HG02763 (cell line): Measurements from ENCODE around the gene MEG3.

ENCODE experiments used
- ATAC-seq: cut with Tn5 transposase; IDR thresholded peaks from one replicate; pipeline ENCODE4 v1.9.1; 2021; ENCODE audit warnings: mild to moderate bottlenecking, moderate library complexity; ENCODE audit not compliant: unreplicated experiment

MEG3 gene

DNA sequence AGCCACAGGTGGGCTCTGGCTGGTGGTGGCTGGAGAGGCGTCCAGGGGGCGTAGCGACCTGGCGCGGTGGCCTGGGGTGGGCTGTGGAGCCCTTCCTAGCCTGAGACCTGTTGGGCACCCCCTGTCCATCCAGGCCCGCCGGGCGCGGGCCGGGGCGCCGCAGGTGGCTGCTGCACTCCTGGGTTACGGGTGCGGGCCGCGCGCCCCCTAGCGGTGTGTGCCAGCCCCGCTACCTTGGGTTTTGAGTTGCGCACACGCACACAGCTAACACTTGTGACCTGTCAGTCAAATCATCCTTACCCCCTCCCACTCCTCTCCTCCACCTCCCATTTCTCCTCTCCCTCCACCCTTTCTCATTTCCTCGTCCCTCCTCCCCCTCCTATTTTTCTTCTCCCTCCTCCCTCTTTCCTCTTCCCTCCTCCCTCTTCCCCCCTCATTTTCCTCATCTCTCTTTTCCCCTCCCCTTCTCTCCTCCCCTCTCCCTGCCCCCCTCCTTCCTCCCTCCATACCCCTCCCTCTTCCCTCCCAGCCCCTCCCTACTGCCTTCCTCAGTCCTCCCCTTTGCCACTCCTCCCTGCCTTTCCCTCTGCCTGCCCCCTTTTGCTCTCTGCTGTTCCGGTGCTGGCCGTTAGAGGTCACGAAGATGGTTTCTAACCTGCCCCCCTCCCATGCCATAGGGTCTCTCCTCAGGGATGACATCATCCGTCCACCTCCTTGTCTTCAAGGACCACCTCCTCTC is 2.3 kb downstream of the MEG3 start:
- ATAC-seq: no peak

DNA sequence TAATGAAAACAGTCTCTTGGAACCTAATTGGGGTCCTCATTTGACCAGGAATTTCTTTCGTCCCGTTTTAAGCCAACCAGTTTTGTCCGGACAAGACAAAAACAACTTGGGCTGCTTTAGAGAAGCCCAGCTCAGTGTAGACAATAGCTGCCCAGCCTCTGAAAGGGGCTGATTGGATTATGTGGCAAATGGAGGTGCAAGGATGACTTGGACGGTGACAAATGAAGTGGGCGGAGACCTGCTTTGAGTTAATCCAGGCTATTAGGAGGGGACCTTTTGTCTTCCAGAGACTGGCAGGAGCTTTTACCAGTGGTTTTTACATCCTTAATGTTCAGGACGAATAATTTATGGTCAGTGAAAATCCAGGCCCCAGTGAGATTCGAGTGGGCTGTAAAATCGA is 4.8 kb downstream of the MEG3 start:
- ATAC-seq: no peak

DNA sequence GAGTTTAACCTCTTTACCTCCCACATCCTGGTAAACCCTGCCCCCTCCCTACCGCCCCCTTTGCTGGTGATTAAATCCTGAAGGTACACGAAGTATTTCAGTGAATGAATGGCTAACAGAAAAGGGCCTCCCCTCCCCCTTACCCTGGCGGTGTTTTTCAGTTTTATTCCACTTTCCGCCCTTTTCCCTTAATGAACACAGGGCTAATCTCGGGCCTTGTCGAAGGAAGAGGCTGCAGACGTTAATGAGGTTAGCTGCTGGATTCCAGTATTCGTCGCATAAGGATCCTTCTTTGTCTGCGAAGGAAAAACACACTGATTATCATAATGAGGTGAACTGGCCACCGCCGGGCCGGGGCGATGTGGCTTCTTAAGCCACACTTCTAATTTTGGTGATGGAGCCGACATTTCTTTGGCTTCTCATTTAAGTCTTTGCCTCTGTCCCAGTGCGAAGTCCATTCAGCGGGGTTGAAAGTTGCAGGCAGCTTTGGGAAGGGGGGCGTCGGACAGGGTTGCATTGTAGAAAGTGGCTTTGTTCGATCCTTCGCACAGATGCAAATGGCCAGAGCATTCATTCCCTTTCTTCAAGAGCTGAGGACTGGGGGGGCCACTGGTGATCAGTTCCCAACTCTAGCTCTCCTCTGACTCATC is 6.5 kb downstream of the MEG3 start:
- no peak for ATAC-seq

DNA sequence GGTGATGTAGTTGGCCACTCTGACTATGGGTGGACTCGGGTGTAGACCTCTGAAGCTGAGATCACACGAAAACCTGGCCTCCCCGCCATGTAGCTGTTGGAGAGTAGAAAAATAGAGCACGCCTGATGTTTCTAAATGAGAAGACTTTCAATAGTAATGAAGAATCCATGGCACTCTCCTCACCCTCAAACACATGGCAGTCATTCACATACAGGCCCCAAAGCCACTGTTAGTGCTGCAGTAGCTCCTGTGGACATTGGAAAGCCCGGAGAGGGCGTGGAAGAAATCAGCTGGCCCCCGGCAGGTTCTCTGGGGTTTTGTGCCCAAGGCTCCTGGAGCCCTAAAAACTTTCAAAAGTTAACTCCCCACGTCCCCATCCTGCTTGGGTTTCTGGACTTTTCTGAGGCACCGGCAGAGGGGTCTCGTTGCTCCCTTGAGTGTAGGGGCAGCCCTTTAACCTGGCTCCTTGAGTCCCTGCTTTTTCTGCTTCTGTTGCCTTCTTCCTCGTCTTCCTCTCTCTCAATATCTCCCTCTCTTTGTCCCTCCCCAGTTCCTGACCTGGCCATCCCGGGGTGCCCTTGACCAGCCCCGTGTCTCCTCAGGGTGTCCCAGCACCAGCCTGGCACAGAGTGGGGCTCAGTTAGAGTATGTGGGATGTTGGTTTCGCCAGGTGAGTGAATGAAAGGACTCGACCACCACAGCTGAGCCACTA is 8.3 kb downstream of the MEG3 start:
- ATAC-seq: no peak

DNA sequence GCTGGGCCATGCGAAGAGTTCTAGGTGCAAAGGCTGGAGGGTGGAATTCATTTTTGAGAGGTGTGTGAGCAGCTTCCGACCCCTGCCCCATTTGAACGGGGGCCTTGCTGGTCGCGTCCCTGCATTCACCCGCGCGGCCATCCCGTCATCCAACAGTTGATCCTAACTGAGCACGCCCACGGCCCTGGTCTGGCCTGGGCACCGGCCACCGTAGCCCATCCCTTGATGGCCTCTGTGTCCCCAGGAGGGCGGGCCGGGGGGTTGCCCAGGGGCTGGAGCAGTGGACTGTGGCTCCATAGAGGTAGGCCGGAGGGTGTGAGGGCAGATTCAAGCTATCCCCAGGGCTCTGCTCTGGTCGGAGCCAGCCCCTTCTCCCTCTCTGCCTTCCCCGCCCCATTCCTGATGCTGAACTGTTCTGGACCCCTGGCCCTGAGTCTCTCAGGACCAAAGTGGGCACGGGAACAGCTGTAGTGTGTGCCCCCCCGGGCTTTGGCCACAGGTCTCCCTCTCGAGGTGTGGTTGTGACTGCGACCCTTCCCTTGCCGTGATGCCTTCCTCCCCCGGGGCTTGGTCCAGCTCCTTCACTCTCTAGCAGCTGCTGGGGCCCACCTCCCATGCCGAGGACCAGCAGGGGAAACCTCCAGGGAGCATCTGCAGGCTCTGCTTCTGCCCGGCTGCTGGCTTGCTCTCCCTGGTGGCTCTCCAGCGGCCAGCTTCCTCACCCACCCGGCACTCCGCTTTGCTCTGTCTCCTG is 9.1 kb downstream of the MEG3 start:
- no peak for ATAC-seq

DNA sequence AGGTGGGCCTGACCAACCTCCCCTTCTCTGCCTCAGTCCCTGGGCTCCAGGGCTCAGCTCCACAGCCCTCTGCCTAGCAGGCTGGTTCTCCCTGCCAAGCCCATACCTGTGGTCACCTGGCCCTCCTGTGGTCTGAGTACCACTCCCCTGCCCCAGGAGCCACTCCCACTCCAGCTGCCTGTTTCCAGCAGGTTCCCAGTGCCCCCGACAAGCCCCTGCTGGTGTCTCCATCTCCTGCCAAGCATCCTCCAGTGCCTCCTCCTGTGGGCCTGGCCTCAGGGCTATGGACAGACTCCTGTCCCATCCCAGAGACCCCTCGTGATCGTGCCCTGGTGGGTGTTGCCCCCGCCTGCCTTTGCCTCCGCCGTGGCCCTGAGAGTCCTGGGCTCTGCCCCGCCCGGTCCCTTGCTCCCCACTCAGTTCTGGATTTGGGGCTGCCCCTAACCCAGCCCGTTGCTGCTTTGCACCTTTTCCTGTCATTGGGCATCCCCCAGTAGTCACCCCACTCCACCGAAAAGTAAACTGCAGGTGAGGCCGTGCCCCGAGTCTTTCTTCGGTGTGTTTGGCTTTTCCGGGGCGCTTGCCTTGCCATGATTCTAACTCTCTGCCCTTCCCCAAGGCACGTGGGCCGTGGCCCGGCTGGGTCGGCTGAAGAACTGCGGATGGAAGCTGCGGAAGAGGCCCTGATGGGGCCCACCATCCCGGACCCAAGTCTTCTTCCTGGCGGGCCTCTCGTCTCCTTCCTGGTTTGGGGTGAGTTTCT is 9.8 kb downstream of the MEG3 start:
- no peak for ATAC-seq

DNA sequence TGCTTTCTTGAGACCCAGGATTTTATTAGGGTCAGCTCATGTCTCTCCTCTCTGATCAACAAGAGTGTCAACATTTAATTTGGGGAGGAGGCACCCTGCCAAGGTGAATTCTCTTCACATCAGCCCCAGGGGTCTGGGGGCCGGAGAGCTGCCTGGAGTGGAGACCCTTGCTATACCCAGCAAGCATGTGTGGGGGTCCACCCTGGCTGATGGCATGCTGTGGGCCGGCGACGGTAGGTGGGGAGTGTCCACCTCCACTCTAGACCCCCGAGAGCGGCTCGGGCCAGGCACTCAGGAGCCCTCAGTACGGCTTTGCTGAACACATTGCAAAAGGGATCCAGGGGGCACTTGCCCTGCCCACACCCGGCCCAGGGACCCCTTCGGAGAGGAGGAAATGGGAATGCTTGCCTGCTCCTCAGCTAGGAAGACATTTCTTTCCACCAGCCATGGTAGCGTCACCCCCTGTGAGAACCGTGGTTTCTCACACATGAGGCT is 10.4 kb downstream of the MEG3 start:
- no peak for ATAC-seq

DNA sequence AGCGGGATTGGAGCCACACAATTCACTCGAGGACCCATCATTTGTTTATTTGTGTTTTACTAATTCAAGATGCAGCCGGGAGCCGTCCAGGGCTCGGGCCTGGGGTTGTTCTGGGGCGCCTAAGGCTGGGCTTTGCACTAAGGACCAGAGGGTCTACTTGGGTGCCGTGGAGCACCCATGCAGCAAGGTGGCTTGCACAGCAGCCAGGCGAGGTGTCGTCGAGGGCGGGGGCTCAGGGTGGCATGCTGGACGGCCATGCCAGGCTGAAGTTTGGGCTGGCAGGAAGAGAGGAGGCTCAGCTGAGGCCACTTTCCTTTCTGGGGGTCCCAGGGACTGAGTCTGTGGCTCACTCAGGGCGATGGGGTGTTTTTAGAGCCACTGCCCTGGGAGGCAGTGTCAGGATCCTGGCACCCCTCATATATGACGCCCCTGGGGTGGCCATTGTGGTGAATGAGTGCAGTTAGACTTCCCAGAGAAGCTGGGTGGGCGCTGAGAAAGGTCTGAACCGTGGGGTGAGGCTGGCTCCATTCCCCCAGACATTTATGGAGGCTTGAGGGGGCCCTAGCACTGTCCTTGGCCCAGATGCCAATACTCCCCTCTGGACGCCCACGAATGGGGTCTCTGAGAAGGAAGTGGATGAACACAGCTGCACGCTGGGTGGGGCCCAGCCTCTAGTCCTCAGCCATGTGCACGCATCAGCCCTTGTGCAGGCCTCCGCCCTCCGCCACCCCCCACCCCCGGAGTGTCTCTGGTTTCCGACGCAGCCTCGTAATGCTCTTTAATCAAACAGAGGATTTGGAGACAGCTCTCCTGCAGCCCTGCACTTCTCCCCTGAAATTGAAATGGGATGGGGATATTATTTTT is 11.3 kb downstream of the MEG3 start:
- ATAC-seq: no peak

GRCh38 chr14:100837805-100838350 is 12.0 kb downstream of the MEG3 start:
- ATAC-seq: no peak

DNA sequence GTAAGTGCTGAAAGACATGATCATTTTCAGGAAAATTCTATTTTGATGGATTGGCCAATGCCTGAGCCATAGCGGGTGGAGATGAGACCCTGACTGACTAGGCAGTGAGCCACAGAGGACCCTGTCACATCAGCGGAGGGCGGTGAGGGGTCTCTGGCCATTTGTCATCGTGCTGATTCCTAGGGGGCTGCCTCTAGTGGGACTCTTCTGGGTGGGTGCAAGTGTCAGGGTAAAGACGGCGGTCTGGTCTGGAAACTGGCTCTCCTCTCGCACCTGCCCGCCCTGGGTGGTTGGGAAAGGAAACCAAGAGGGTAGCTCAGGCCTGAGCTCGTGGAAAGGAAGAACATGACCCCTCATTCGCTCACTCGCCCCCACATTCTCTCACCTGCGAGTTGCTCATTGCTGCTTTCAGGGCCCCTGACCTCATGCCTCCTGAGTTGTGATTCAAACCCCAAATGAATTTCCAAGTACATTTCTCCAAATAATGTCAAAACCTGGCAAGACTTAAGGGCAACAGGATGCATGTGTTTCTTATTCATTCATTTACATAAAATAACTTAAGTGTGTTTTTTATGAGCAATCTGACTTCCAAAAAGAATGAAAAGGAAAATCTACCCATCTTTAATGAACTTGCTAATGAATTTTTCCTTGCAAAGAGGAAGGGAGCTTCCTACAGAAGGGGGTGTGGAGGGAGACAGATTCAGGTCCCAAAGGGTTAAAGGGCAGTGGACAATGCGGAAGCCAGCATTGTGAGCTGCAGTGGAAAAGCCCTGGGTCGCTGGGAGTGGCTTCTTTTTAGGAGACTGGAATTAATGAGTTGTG is 12.8 kb downstream of the MEG3 start:
- no peak for ATAC-seq

GRCh38 chr14:100839315-100839585 is 13.3 kb downstream of the MEG3 start:
- no peak for ATAC-seq

GRCh38 chr14:100839681-100840111 is 13.8 kb downstream of the MEG3 start:
- no peak for ATAC-seq

DNA sequence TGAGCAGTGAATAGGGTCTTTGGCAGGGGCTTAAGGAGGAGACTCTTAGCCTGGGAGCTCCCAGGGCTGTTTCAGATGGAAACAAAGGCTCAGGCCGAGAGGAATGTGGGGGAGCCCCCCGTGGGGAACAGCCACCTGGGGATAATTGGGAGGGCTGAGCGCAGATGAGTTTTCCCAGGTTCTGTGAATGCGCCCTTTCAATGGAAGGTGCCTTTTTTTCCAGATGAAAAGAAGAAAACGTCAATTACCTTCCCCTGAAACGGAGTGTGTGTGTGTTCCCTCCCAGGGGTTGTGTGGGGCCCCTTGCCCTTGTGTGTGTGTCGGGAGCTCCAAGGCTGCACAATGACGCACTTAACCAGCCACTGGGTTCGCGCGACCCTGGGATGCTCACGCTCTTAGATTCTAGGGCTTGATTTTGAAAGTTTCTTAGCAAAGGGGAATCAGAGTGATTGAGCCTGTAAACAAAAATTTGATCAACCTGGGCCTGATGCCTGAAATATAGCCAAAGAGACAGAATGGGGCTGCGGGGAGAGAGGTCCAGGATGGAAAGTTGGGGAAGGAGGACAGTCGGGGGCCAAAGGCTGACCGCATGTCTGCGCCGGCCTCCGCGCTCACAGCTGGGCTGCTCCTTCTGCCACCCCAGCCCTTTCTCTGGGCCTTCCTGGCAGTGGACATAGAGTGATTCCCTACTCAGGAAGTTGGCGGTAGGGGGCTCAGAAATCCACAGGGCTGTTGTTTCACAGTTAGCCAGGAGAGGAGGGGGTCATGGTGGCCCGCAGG is 14.6 kb downstream of the MEG3 start:
- no peak for ATAC-seq

GRCh38 chr14:100841066-100841760 is 15.3 kb downstream of the MEG3 start:
- ATAC-seq: no peak

- ATAC-seq: no peak
Measured at GRCh38 chr14:100841761-100842403, 16.0 kb downstream of the MEG3 start.

- ATAC-seq: no peak
Measured at GRCh38 chr14:100842799-100843198, 16.9 kb downstream of the MEG3 start.

- no peak for ATAC-seq
Measured at GRCh38 chr14:100844082-100844408, 18.1 kb downstream of the MEG3 start.
